DND-41 (cell line): ENCODE measurements around the gene GNE.
A peak's percentile ranks its signal among the peaks of the same experiment; 100 is the strongest.

Experiments
- ATAC-seq: fragments of 200-7000 bp; cut with Tn5 transposase; 3 replicates; pipeline ENCODE4 v1.9.1; 2021; ENCODE audit warnings: low read depth; ENCODE audit not compliant: insufficient read depth
- DNase-seq: peaks from one replicate; pipeline ENCODE4 v3.0.0-alpha.2; 2020
- H2AFZ ChIP-seq: 2 replicates; pipeline ENCODE4 v1.6.0; 2012; ENCODE audit warnings: low read depth, low read length
- H3K27ac ChIP-seq: 2 replicates; pipeline ENCODE4 v1.5.1; 2012; ENCODE audit warnings: low read length, inconsistent platforms
- H3K27me3 ChIP-seq: fragments of 200-600 bp; sonication (generic); 2 replicates; pipeline ENCODE4 v1.6.0; 2012; ENCODE audit warnings: low read length, mild to moderate bottlenecking, inconsistent platforms; ENCODE audit not compliant: insufficient read depth, poor library complexity
- H3K36me3 ChIP-seq: 2 replicates; pipeline ENCODE4 v1.5.1; 2012; ENCODE audit warnings: low read length, inconsistent platforms; ENCODE audit not compliant: insufficient read depth
- H3K4me1 ChIP-seq: 2 replicates; pipeline ENCODE4 v1.5.1; 2012; ENCODE audit warnings: mild to moderate bottlenecking, low read length; ENCODE audit not compliant: insufficient read depth
- H3K4me2 ChIP-seq: 2 replicates; pipeline ENCODE4 v1.6.0; 2012; ENCODE audit warnings: mild to moderate bottlenecking, moderate library complexity, low read length, inconsistent platforms; ENCODE audit not compliant: insufficient read depth
- H3K4me3 ChIP-seq, 2 experiments: fragments of 200-600 bp in 1 of 2; shearing (Covaris generic) in 1 of 2; 2 replicates each; pipeline ENCODE4 v1.5.1; 2012 to 2016; ENCODE audit warnings: inconsistent platforms in 2 of 2, low read length in 2 of 2, mild to moderate bottlenecking in 2 of 2, low read depth in 1 of 2, moderate library complexity in 1 of 2
- H3K79me2 ChIP-seq: 2 replicates; pipeline ENCODE4 v1.6.0; 2012; ENCODE audit warnings: low read length, inconsistent platforms; ENCODE audit not compliant: insufficient read depth
- H3K9ac ChIP-seq: 2 replicates; pipeline ENCODE4 v1.6.0; 2012; ENCODE audit warnings: low read depth, mild to moderate bottlenecking, inconsistent platforms, low read length, moderate library complexity
- H3K9me3 ChIP-seq: 2 replicates; pipeline ENCODE4 v1.5.1; 2012; ENCODE audit warnings: low read length, moderate library complexity, mild to moderate bottlenecking, inconsistent platforms; ENCODE audit not compliant: insufficient read depth, severe bottlenecking
- H4K20me1 ChIP-seq: 2 replicates; pipeline ENCODE4 v1.6.0; 2012; ENCODE audit warnings: low read length; ENCODE audit not compliant: insufficient read depth
- CTCF ChIP-seq: IDR thresholded peaks from 2 replicates; pipeline ENCODE4 v1.5.1; 2012; ENCODE audit warnings: borderline replicate concordance, low read length, moderate library complexity, mild to moderate bottlenecking; ENCODE audit not compliant: poor library complexity, severe bottlenecking; ENCODE audit errors: extremely low read depth
- EZH2 ChIP-seq: IDR thresholded peaks from 3 replicates; pipeline ENCODE4 v1.6.1; 2012; ENCODE audit warnings: borderline replicate concordance, low read depth, mild to moderate bottlenecking, moderate library complexity, low read length, inconsistent platforms; ENCODE audit not compliant: severe bottlenecking

GNE gene

DNA sequence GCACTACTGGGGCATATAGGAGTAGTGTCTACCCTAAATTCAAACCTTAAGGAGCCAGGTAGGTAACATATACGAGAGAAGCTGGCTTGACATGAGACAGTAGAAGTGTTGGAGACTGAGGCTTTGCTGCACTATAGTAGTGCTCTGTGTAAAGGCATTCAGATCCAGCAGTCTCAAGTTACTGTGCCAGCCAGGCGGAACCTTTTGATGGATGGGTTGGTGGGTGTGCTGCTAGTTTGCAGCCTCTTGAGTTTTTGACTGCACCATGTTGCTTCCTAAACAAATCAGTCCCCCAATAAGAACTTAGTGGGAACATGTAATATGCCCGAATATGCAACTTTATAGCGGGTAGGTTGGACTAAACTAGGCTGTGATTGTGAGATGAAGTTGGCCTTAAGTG lies 66.1 kb downstream of the GNE start:
- H3K4me3 ChIP-seq, result peak overlapping the region; percentile 54 to 96; a peak in 3 of 4 replicates
- peaks cover 67% of the 10 kb centered on the region for H3K79me2 ChIP-seq
- peaks cover 38% of the 10 kb centered on the region for H3K4me1 ChIP-seq
- TF ChIP-seq EZH2 (no peak), CTCF (no peak)
- H3K27ac ChIP-seq, result peak overlapping the region; percentile 89
- ATAC-seq (no peak), DNase-seq (no peak)
- peak overlapping the region; percentile 92 for H3K9ac ChIP-seq
- no peaks in the 10 kb centered on the region for H3K27me3 ChIP-seq
- H4K20me1 ChIP-seq, result peaks cover 41% of the 10 kb centered on the region
- H3K9me3 ChIP-seq, result no peaks in the 10 kb centered on the region
- peaks cover 30% of the 10 kb centered on the region for H3K36me3 ChIP-seq
- peak overlapping the region; percentile 81 for H3K4me2 ChIP-seq
- H2AFZ ChIP-seq, result no peak overlapping the region

- peaks cover 38% of the 10 kb centered on the region for H3K4me1 ChIP-seq
- peak overlapping the region; percentile 81 for H3K4me2 ChIP-seq
- H3K36me3 ChIP-seq, result peaks cover 25% of the 10 kb centered on the region
- H3K27me3 ChIP-seq, result no peaks in the 10 kb centered on the region
- peak overlapping the region; percentile 92 for H3K9ac ChIP-seq
- ATAC-seq (no peak), DNase-seq (no peak)
- H3K9me3 ChIP-seq, result no peaks in the 10 kb centered on the region
- TF ChIP-seq EZH2, result no peak
- no peak for TF ChIP-seq CTCF
- H4K20me1 ChIP-seq, result peaks cover 36% of the 10 kb centered on the region
- H3K4me3 ChIP-seq, result peak overlapping the region; percentile 54 to 96
- H3K27ac ChIP-seq, result peak overlapping the region; percentile 89
- H3K79me2 ChIP-seq, result peaks cover 62% of the 10 kb centered on the region
- no peak overlapping the region for H2AFZ ChIP-seq
Measured at GRCh38 chr9:36191686-36192085, 66.6 kb downstream of the GNE start.

GRCh38 chr9:36191290-36191645 lies 67.0 kb downstream of the GNE start:
- peaks cover 38% of the 10 kb centered on the region for H3K4me1 ChIP-seq
- H3K36me3 ChIP-seq, result peaks cover 21% of the 10 kb centered on the region
- H3K9me3 ChIP-seq, result no peaks in the 10 kb centered on the region
- peaks cover 35% of the 10 kb centered on the region for H4K20me1 ChIP-seq
- H3K27ac ChIP-seq, result peak overlapping the region; percentile 89
- H3K9ac ChIP-seq, result peak overlapping the region; percentile 92
- H3K79me2 ChIP-seq, result peaks cover 58% of the 10 kb centered on the region
- peak overlapping the region; percentile 81 for H3K4me2 ChIP-seq
- peak overlapping the region; percentile 54 to 96 for H3K4me3 ChIP-seq
- no peak for TF ChIP-seq CTCF
- peak; percentile 4; the same call in 1 of the 3 replicates for ATAC-seq
- peak overlapping the region; percentile 79 for H2AFZ ChIP-seq
- DNase-seq, result peak; percentile 49
- no peaks in the 10 kb centered on the region for H3K27me3 ChIP-seq
